ENCODE measurements around the gene ADAMTSL1. TPM values are rescaled to one million over a fixed set of nuclear protein-coding genes. Genes with fewer than 3 reads are reported as not detected.

ADAMTSL1 gene
- total and polyA plus RNA-seq, 4 donors, result 0.31 to 3.4 (median 1.9) TPM

DNA sequence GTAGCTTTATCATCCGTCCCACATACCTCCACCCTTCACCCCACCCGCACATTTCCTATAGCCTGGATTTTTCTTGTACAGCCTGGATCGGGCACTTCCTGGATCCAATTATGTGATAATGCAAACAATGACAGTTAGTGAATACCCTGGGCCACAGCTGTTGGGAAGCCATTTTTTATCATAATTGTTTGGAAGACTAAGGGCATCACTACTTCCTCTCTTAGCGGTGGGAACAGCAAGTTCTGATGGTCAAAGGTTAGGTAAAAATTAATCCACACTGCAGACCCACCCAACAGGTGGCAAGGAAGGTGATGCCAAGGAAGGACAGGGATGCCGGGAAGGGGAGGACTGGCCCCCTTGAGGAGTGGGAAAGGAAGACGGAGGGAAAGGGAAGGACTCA, 375.3 kb downstream of the ADAMTSL1 start (continued):
- TF ChIP-seq NR2F2 (IDR thresholded peaks at IDR 0.05), result no peak

- no peak for TF ChIP-seq ZBTB33 (IDR thresholded peaks at IDR 0.05)
- no peak for TF ChIP-seq JUND (IDR thresholded peaks at IDR 0.05)
- TF ChIP-seq TAF1 (conservative IDR thresholded peaks at IDR 0.05), result no peak
- no peak for TF ChIP-seq NR2F2 (IDR thresholded peaks at IDR 0.05)
- TF ChIP-seq YY1 (IDR thresholded peaks at IDR 0.05), result no peak
- TF ChIP-seq HNF4A (conservative IDR thresholded peaks at IDR 0.05), result no peak
- TF ChIP-seq RAD21 (IDR thresholded peaks at IDR 0.05), result no peak
- TF ChIP-seq REST (IDR thresholded peaks at IDR 0.05), result no peak
- TF ChIP-seq, protein P1, sequence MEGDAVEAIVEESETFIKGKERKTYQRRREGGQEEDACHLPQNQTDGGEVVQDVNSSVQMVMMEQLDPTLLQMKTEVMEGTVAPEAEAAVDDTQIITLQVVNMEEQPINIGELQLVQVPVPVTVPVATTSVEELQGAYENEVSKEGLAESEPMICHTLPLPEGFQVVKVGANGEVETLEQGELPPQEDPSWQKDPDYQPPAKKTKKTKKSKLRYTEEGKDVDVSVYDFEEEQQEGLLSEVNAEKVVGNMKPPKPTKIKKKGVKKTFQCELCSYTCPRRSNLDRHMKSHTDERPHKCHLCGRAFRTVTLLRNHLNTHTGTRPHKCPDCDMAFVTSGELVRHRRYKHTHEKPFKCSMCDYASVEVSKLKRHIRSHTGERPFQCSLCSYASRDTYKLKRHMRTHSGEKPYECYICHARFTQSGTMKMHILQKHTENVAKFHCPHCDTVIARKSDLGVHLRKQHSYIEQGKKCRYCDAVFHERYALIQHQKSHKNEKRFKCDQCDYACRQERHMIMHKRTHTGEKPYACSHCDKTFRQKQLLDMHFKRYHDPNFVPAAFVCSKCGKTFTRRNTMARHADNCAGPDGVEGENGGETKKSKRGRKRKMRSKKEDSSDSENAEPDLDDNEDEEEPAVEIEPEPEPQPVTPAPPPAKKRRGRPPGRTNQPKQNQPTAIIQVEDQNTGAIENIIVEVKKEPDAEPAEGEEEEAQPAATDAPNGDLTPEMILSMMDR (IDR thresholded peaks at IDR 0.05; ENCODE audit: low read depth, low read length, missing input control), result no peak
- TF ChIP-seq GABPA (IDR thresholded peaks at IDR 0.05 in 1 of 2, conservative IDR thresholded peaks at IDR 0.05 in 1 of 2), result no peak
- no peak for TF ChIP-seq HNF4G (IDR thresholded peaks at IDR 0.05)
- TF ChIP-seq, protein P2, sequence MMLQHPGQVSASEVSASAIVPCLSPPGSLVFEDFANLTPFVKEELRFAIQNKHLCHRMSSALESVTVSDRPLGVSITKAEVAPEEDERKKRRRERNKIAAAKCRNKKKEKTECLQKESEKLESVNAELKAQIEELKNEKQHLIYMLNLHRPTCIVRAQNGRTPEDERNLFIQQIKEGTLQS (IDR thresholded peaks at IDR 0.05), result no peak
- no peak for TF ChIP-seq SP1 (IDR thresholded peaks at IDR 0.05)
- TF ChIP-seq FOXA2 (IDR thresholded peaks at IDR 0.05), result no peak
- TF ChIP-seq EGR1 (IDR thresholded peaks at IDR 0.05; ENCODE audit: low read depth in 2 of 2), result no peak
- Histone ChIP-seq H3K27ac (ENCODE audit: low read depth in 1 of 2, low read length in 2 of 2) (no peak overlapping the region), H3K27me3 (ENCODE audit: control insufficient read depth in 4 of 4, insufficient read depth in 4 of 4, low read length in 3 of 4) (no peaks in the 10 kb centered on the region), H3K9me3 (ENCODE audit: control insufficient read depth in 4 of 4, low read length in 3 of 4) (no peaks in the 10 kb centered on the region), H3K4me1 (ENCODE audit: control insufficient read depth in 4 of 4, insufficient read depth in 4 of 4, low read length in 3 of 4) (peaks cover 0 to 5% (median 0%) of the 10 kb centered on the region in 4 donors), H3K4me3 (ENCODE audit: low read depth in 1 of 3, low read length in 3 of 3) (no peak overlapping the region), H3K36me3 (ENCODE audit: control insufficient read depth in 4 of 4, insufficient read depth in 3 of 4, low read depth in 1 of 4, low read length in 3 of 4) (no peaks in the 10 kb centered on the region), H3K9ac (ENCODE audit: low read depth in 1 of 2, low read length in 2 of 2) (no peak overlapping the region)
- 91% methylated on average over 4 of the region's 4 CpGs for WGBS
- no peak for DNase-seq (ENCODE audit: low spot score)
Measured at GRCh38 chr9:18849890-18850677, 376.1 kb downstream of the ADAMTSL1 start.
